ENCODE results near the gene SELENOM. TPM values are rescaled to one million over a fixed set of nuclear protein-coding genes. Genes with fewer than 3 reads are reported as not detected.
"Not testable (repeated sequence)": the region's sequence is repeated elsewhere in the genome, so short reads cannot be mapped to it uniquely, and the experiment has no call there.

SELENOM gene
- polyA plus RNA-seq, 3 donors, result 5.6 to 14.7 (median 11.0) TPM

DNA sequence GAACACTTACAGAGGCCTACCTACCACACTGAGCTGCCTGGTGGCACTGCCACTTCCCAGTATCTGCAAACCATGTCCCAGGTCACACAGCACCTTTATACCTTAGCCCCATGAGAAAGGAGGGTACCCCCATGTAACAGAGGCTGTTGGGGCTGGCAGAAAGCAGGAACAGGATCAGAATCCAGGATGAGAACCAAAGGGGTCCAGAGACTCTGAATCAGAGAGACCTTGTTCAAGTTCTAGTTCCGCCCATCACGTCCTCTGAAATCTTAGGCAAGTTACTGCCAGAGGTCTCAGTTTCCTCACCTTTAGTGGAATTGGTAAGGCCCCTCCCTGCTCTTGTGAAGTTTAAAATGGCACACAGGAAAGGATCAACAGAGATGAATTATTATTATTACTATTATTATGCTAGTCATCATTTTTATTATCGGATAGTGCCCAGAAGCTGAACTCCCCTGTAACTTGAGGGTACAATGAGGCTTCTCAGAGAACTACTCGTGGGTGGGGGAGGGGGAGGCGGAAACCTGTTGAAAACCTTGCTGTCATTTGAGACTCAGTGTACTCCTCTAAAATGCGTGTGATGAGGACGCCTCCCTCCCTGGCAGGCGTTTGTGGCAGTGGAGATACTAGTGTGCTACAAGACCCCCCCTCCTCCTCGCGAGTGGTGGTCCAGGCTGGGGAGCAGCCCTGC lies 9.3 kb downstream of the SELENOM start:
- no peak for DNase-seq (ENCODE audit: extremely low read depth in 1 of 11, low read depth in 9 of 11, low spot score in 4 of 11)

DNA sequence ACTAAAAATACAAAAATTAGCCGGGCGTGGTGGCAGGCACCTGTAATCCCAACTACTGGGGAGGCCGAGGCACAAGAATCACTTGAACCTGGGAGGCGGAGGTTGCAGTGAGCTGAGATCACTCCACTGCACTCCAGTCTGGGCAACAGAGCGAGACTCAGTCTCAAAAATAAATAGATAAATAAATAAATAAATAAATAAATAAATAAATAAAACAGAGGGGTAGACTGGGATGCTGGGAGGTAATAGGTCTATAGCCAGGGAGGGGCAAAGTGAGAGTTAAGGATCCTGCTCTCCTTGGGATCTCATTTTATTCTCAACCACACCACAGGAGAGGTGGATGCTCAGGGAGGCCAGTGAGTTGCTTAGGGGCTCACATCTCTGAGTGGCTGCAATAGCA lies 9.8 kb downstream of the SELENOM start:
- DNase-seq (ENCODE audit: extremely low read depth in 1 of 11, low read depth in 9 of 11, low spot score in 4 of 11), result not testable (repeated sequence)

- DNase-seq (ENCODE audit: extremely low read depth in 1 of 11, low read depth in 9 of 11, low spot score in 4 of 11), result no peak
These were observed 10.6 kb downstream of the SELENOM start for GRCh38 chr22:31096657-31097279.

GRCh38 chr22:31095637-31096249 lies 11.6 kb downstream of the SELENOM start:
- DNase-seq (ENCODE audit: extremely low read depth in 1 of 11, low read depth in 9 of 11, low spot score in 4 of 11), result no peak

GRCh38 chr22:31094741-31095140 lies 12.6 kb downstream of the SELENOM start:
- no peak for DNase-seq (ENCODE audit: extremely low read depth in 1 of 11, low read depth in 9 of 11, low spot score in 4 of 11)

- DNase-seq (ENCODE audit: extremely low read depth in 1 of 11, low read depth in 9 of 11, low spot score in 4 of 11), result no peak
These were observed 13.3 kb downstream of the SELENOM start for GRCh38 chr22:31094021-31094551.

DNA sequence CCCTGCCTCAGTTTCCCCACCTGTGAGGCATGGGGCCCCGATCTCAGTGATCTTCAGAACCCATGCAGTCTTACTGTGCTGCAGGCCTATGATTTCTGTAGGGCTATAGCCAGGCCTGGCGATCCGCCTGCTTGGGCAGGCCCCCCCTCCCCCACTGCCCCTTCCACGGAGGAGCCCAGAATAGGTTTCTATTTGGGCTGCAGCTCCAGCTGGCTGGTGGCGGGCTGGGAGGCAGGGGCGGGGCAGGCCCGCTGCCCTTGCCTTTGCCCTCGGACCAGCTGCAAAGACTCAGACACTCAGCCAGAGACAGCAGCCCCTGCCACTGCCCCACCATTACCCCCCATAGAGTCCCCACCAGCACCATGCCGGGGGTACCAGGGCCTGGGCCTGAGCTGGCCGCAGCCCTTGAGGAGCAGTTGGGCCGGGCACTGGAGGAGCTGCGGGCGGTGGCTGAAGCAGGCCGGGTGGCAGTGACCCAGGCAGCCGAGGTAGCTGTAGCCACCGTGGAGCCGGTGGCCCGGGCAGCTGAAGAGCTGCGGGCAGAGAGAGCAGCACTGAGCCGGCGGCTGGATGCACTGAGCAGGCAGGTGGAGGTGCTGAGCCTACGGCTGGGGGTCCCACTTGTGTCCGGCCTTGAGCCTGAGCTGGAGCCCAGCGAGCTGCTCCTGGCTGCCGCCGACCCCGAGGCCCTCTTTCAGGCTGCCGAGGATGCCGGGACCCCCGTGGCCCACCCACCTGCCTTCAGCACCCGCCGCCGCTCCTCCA lies 14.1 kb downstream of the SELENOM start:
- DNase-seq (ENCODE audit: extremely low read depth in 1 of 11, low read depth in 9 of 11, low spot score in 4 of 11), result no peak

GRCh38 chr22:31092161-31092560 lies 15.2 kb downstream of the SELENOM start:
- no peak for DNase-seq (ENCODE audit: extremely low read depth in 1 of 11, low read depth in 9 of 11, low spot score in 4 of 11)

GRCh38 chr22:31091106-31091975 lies 16.0 kb downstream of the SELENOM start:
- DNase-seq (ENCODE audit: extremely low read depth in 1 of 11, low read depth in 9 of 11, low spot score in 4 of 11), result no peak

- DNase-seq (ENCODE audit: extremely low read depth in 1 of 11, low read depth in 9 of 11, low spot score in 4 of 11), result no peak
These were observed 16.9 kb downstream of the SELENOM start for GRCh38 chr22:31090217-31091085.

DNA sequence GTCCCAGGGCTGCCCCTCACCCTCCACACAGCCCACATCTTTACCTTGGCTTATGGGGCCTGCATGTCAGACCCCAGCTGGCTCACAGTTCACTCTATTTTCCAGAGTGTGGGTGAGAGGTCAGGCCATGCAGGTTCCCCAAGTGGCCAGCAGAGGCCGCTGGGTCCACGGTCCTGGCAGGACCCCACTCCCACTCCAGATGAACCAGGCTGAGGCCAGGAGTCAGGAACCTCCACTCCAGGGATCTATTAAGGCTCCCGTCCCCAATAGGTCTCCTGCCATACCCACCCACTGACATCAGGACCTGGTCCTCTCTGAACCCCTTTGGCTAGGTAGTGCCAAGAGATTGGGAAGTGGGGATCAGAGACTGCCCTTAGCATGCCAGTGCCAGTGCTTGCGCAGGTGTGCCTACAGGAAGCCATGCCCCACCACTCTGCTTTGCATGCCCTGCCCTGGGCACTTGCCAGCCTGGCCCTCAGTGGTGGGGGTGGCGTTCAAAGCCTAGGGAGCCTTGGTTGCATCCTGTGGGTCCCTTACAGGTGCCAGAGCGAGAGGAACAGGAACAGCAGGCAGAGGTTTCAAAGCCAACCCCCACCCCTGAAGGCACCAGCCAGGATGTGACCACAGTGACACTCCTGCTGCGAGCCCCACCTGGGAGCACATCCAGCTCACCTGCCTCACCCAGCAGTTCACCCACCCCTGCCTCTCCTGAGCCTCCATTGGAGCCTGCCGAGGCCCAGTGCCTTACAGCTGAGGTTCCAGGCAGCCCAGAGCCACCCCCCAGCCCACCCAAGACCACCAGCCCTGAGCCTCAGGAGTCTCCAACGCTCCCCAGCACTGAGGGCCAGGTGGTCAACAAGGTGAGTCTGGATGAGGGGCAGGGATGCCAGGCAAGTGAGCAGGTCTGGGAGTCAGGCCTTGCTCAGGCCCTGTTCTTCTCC lies 17.9 kb downstream of the SELENOM start:
- no peak for DNase-seq (ENCODE audit: extremely low read depth in 1 of 11, low read depth in 9 of 11, low spot score in 4 of 11)

DNA sequence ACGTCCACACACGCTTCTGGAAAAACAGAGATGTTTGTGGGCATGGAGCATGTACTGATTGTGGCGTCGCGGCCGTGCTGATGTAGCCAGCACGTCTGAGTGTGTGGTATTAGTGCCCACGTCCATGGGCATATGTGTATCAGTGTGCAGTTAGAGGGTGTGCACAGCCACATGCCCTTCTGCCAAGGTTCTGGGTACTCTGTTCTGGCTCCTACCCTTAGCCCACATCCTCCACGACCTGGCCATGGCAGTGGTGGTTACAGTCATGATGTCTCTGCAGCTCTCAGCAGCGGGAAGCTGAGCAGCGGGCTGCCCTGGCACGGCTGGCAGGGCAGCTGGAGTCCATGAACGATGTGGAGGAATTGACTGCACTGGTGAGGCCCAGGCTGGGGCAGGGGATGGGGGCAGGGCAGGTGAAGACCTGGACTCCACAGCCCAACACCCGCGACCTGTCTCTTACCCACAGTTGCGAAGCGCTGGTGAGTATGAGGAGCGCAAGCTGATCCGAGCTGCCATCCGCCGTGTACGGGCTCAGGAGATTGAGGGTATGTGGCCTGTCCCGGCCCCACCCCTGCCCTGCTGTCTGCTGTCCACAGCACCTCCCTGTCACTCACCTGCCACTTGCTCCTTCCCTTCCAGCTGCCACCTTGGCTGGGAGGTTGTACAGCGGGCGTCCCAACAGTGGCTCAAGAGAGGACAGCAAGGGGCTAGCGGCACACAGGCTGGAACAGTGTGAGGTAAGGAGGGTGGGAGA lies 19.0 kb downstream of the SELENOM start:
- no peak for DNase-seq (ENCODE audit: extremely low read depth in 1 of 11, low read depth in 9 of 11, low spot score in 4 of 11)

GRCh38 chr22:31087744-31088215 lies 19.6 kb downstream of the SELENOM start:
- DNase-seq (ENCODE audit: extremely low read depth in 1 of 11, low read depth in 9 of 11, low spot score in 4 of 11), result no peak

GRCh38 chr22:31086703-31087330 lies 20.6 kb downstream of the SELENOM start:
- DNase-seq (ENCODE audit: extremely low read depth in 1 of 11, low read depth in 9 of 11, low spot score in 4 of 11), result no peak

DNA sequence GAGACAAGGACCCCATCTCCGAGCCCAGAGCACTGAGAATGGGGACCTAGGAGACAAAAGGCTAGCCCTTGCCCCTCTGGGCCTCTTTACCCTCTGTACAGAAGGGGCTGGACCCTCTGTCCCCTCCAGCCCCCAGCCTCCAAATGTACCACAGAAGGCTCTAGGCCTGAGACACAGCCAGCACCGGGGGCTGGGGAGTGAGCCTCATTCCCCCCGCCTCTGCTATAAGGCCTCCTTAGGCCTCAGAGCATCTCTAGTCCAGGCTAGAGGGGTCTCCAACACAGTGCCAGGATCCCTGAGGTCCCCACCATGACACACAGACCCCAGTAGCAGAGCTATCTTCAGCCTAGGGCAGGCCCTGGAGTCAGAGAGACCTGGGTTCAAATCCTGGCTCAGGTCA lies 21.4 kb downstream of the SELENOM start:
- DNase-seq (ENCODE audit: extremely low read depth in 1 of 11, low read depth in 9 of 11, low spot score in 4 of 11), result no peak

GRCh38 chr22:31085493-31085824 lies 21.9 kb downstream of the SELENOM start:
- DNase-seq (ENCODE audit: extremely low read depth in 1 of 11, low read depth in 9 of 11, low spot score in 4 of 11), result no peak
